Stomach (tissue), 9 donors: ENCODE measurements around the gene ARID3B. TPM values are rescaled to one million over a fixed set of nuclear protein-coding genes. Genes with fewer than 3 reads are reported as not detected.

Experiments used
- DNase-seq, 2 donors: peaks; one replicate each; pipeline versions ENCODE4 v3.0.0 to v3.0.0-alpha.2; 2013 to 2019
- H3K27ac ChIP-seq, 5 donors: fragments of 200-600 bp in 4 of 5; sonication (generic) in 4 of 5; one replicate each; pipeline ENCODE4 v1.5.1; 2013 to 2019; ENCODE audit warnings: mild to moderate bottlenecking in 1 of 5, moderate library complexity in 1 of 5
- H3K27me3 ChIP-seq, 3 donors: fragments of 200-600 bp; sonication (generic); one replicate each; pipeline ENCODE4 v1.5.1; 2017 to 2019; ENCODE audit warnings: mixed run types in 1 of 3
- H3K36me3 ChIP-seq, 4 donors: fragments of 200-600 bp; sonication (generic); 1 replicate in 3 of 4; 2 replicates in 1 of 4; pipeline ENCODE4 v1.5.1; 2016 to 2019
- H3K4me1 ChIP-seq, 4 donors: fragments of 200-600 bp; sonication (generic); one replicate each; pipeline ENCODE4 v1.5.1; 2016 to 2019
- H3K4me3 ChIP-seq, 4 donors: fragments of 200-600 bp; sonication (generic) in 3 of 4; one replicate each; pipeline ENCODE4 v1.5.1; 2016 to 2019; ENCODE audit warnings: mild to moderate bottlenecking in 1 of 4
- H3K9me3 ChIP-seq, 4 donors: fragments of 200-600 bp; sonication (generic); one replicate each; pipeline ENCODE4 v1.5.1; 2016 to 2019
- EP300 ChIP-seq: sonication (generic); formaldehyde crosslinking; IDR thresholded peaks from one replicate; pipeline ENCODE4 v1.6.1; 2017; ENCODE audit warnings: antibody characterized with exemption
- POLR2A ChIP-seq, 4 donors: fragments of 450-650 bp; IDR thresholded peaks; one replicate each; pipeline ENCODE4 v1.6.1; 2016; ENCODE audit warnings: antibody characterized with exemption in 4 of 4, control low read depth in 2 of 4, mild to moderate bottlenecking in 1 of 4, moderate library complexity in 1 of 4
- POLR2AphosphoS5 ChIP-seq, 3 donors: sonication (generic); formaldehyde crosslinking; IDR thresholded peaks; one replicate each; pipeline ENCODE4 v1.6.1; 2016; ENCODE audit warnings: antibody characterized with exemption in 3 of 3
- WGBS, 5 donors: extraction: QIAGEN DNeasy Blood & Tissue Kit in 3 of 5; methylation state at CpG; one replicate each; pipeline versions ENCODE4 v1.1.5 to v1.1.7; 2013 to 2018; 5-methylcytosine and 5-hydroxymethylcytosine counted together
- intact Hi-C: fragments of 100-400 bp; cut with DNase I; formaldehyde crosslinking; loops from one replicate; pipeline ENCODE4 v1.15.1; 2023; ENCODE audit warnings: low total_unique reads
- polyA plus RNA-seq, 3 donors: library from polyadenylated mRNA; stranded (reverse); fragments of 200-250 nt; gene quantifications; one replicate each; pipeline ENCODE4 v1.2.3, GENCODE V29; 2013
- total RNA-seq, 5 donors: library from RNA; depleted of rRNA; stranded (reverse); fragments of >200 nt; gene quantifications; one replicate each; pipeline versions ENCODE4 v1.1.0 to v1.2.3, GENCODE V29; 2014 to 2016
- TF ChIP-seq, protein P1 (sequence below), 7 experiments: fragments of 450-650 bp in 4 of 7; fragments of 200-600 bp in 3 of 7; sonication (generic) in 3 of 7; IDR thresholded peaks; one replicate each; pipeline ENCODE4 v1.5.1; 2016 to 2019; ENCODE audit warnings: antibody characterized with exemption in 7 of 7, control low read depth in 2 of 7, mild to moderate bottlenecking in 1 of 7
- donor health status: healthy with polysubstance abuse.
- donor health status: Bipolar disorder and iron deficiency.
- donor health status: healthy.

ARID3B gene
- total and polyA plus RNA-seq, 8 donors: 2.2 to 25.2 (median 5.1) TPM

DNA sequence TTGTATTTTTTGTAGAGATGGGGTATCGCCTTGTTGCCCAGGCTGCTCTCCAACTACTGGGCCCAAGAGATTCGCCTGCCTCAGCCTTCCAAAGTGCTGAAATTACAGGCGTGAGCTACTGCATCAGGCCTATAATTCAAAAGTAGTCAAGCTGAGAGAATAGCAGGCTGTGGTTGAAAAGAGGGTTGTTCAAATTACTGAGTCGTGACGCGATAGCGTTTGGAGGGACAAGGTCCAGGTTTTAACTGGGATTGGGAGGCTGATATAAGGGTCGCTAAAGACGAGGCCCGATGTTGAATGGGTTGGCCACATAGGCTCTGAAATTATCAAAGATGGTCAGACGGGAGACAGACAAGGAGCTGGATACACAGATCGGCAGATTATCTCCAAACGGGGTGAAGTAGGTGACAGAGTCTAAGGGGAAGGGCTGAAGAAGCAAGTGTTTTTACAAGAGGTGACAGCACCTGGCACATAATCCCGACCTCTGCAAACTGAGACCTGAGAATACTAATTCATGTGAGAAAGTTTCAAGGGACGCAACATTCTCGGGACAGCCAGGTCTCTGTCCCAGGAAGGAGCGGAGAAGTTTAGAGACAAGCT is 759 bp upstream of the ARID3B start:
- WGBS, 5 donors: 1 to 3% (median 2%) methylated on average over 17 of the region's 17 CpGs
- intact Hi-C loops: loop anchor here (10.0 kb wide), 1 partner anchor 65 kb away; no protein-coding TSS in a partner anchor
- peaks cover 0 to 10% (median 8%) of the 10 kb centered on the region in 4 donors for H3K36me3 ChIP-seq
- peak overlapping the region; percentile 79 to 97 (median 88) for H3K4me3 ChIP-seq
- H3K27me3 ChIP-seq: no peaks in the 10 kb centered on the region
- peak overlapping the region; percentile 77 to 92 (median 83) for H3K27ac ChIP-seq
- H3K9me3 ChIP-seq: no peaks in the 10 kb centered on the region
- TF ChIP-seq, protein P1, sequence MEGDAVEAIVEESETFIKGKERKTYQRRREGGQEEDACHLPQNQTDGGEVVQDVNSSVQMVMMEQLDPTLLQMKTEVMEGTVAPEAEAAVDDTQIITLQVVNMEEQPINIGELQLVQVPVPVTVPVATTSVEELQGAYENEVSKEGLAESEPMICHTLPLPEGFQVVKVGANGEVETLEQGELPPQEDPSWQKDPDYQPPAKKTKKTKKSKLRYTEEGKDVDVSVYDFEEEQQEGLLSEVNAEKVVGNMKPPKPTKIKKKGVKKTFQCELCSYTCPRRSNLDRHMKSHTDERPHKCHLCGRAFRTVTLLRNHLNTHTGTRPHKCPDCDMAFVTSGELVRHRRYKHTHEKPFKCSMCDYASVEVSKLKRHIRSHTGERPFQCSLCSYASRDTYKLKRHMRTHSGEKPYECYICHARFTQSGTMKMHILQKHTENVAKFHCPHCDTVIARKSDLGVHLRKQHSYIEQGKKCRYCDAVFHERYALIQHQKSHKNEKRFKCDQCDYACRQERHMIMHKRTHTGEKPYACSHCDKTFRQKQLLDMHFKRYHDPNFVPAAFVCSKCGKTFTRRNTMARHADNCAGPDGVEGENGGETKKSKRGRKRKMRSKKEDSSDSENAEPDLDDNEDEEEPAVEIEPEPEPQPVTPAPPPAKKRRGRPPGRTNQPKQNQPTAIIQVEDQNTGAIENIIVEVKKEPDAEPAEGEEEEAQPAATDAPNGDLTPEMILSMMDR (IDR thresholded peaks at IDR 0.05): no peak
- no peak for TF ChIP-seq EP300
- no peak for TF ChIP-seq POLR2A (IDR thresholded peaks at IDR 0.05)
- TF ChIP-seq POLR2AphosphoS5 (IDR thresholded peaks at IDR 0.05): no peak
- H3K4me1 ChIP-seq: peaks cover 12 to 44% (median 36%) of the 10 kb centered on the region in 4 donors
- peak in 1 of 2 donors; percentile 43 for DNase-seq

DNA sequence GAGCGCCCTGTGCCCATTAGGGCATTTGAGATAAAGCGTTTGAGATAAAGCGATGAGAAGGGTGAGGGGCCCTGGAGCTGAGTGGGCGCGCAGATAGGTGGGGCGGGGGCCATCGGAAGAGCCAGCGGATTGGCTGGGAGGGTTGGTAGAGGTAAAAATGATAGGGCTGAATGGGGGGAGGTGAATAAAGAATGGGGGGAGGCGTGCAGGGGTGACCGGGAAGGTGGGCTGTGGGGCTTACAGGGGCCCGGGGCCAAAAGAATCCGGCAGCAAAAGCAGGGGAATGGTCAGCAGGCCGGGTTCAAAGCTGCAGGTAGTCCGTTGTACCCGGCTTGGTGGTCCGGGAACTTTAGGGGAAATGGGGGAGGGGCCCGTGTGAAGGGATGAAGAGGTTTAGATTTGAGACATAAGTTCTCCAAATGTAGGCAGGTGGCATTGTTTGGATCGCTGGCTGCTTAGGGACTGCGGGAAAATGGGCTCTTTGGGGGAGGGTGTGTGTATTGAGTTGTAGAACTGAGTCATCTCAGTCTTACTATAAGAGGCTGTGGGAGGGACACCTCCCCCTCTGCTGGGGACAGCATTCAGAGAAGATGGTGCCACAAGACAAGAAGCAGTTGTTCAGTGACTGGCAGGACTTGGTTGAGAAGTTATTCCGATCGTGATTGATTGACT is 610 bp downstream of the ARID3B start:
- TF ChIP-seq POLR2A (IDR thresholded peaks at IDR 0.05): no peak
- peak in 1 of 3 donors; percentile 8 for TF ChIP-seq POLR2AphosphoS5 (IDR thresholded peaks at IDR 0.05)
- TF ChIP-seq EP300: no peak
- intact Hi-C loops: loop anchor here (10.0 kb wide), 1 partner anchor 63 kb away; no protein-coding TSS in a partner anchor
- peak overlapping the region; percentile 79 to 97 (median 88) for H3K4me3 ChIP-seq
- DNase-seq: peak; percentile 30 to 69
- no peaks in the 10 kb centered on the region for H3K27me3 ChIP-seq
- H3K36me3 ChIP-seq: peaks cover 0 to 11% (median 8%) of the 10 kb centered on the region in 4 donors
- peaks cover 23 to 58% (median 50%) of the 10 kb centered on the region in 4 donors for H3K4me1 ChIP-seq
- 2 to 3% (median 2%) methylated on average over 21 of the region's 21 CpGs for WGBS, 5 donors
- H3K9me3 ChIP-seq: no peaks in the 10 kb centered on the region
- peak overlapping the region; percentile 79 to 92 (median 86) for H3K27ac ChIP-seq

DNA sequence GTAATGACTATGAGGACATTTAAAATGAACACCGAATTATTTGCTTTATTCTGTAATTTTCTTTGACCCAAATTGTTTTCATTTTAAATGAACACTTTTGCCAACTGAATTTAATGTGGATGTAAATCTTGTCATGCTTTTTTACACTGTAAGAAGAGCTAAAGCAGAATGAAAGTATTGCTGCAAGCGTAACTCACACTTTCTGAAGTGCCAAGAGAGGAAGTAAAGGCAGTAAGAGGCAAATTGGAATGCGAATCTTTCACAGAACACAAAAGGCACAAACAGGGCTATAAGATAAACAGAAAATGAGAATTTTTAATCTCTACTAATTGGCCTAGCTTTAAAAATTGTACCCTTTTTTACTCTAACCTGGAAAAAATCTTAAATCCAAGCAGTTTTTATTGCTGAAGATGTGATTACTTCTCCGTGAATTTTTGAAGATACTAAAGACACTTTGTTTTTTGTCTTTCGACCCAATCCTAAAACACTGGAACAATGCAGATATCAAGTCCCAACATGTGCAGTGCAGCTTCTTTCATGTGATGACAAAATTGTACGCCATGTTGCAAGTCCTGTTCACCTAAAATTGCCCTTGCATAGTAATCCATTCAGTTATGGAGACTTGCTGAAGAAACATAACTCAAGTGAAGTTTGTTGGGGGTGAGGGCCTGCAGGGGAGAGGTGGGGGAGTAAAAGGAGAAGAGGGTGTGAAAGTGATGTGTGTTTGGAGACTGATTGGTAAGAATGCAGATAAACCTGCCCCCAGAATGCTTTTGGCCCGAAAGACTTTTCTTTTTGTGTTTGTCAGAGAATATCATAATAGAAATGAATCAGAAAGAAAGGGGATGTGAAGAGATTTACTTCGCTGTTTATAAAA is 1.4 kb downstream of the ARID3B start:
- Histone ChIP-seq H3K9me3 (no peaks in the 10 kb centered on the region), H3K27ac (peak overlapping the region in 3 of 5 donors; percentile 86 to 92 (median 89)), H3K27me3 (no peaks in the 10 kb centered on the region), H3K4me1 (peaks cover 28 to 65% (median 58%) of the 10 kb centered on the region in 4 donors), H3K4me3 (peak overlapping the region; percentile 79 to 97 (median 88)), H3K36me3 (peaks cover 0 to 11% (median 8%) of the 10 kb centered on the region in 4 donors)
- TF ChIP-seq POLR2AphosphoS5 (IDR thresholded peaks at IDR 0.05): no peak
- no peak for TF ChIP-seq POLR2A (IDR thresholded peaks at IDR 0.05)
- TF ChIP-seq, protein P1 (IDR thresholded peaks at IDR 0.05): no peak
- no peak for TF ChIP-seq EP300
- DNase-seq: no peak
- intact Hi-C loops: loop anchor here (10.0 kb wide), 1 partner anchor 62 kb away; no protein-coding TSS in a partner anchor
- WGBS, 5 donors: 55 to 62% (median 58%) methylated on average over 8 of the region's 8 CpGs

DNA sequence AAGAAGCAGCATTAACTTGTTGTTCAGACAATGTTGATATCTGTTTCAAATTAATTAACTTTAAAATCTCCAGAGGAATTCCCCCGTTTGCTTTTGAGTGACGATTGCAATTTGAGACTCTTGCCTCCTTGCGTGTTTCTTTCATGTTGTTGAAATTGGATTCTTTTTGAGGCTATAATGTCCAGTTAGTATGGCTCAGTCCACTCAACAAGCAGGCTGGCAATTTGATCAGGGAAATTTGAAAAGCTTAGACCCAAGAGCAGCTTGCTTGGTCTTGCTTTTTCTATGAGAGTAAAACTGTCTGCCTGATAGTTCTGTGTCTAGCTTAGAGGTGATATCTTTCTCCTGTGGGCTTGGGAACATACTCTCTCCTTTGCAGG is 2.0 kb downstream of the ARID3B start:
- no peak for DNase-seq
- TF ChIP-seq, protein P1 (IDR thresholded peaks at IDR 0.05): no peak
- TF ChIP-seq POLR2A (IDR thresholded peaks at IDR 0.05): no peak
- no peak for TF ChIP-seq POLR2AphosphoS5 (IDR thresholded peaks at IDR 0.05)
- TF ChIP-seq EP300: no peak
- no peak overlapping the region for H3K27ac ChIP-seq
- H3K27me3 ChIP-seq: no peaks in the 10 kb centered on the region
- WGBS, 5 donors: 58 to 77% (median 61%) methylated on average over 3 of the region's 3 CpGs
- H3K36me3 ChIP-seq: peaks cover 0 to 11% (median 9%) of the 10 kb centered on the region in 4 donors
- H3K4me3 ChIP-seq: no peak overlapping the region
- intact Hi-C loops: loop anchor here (10.0 kb wide), 1 partner anchor 62 kb away; no protein-coding TSS in a partner anchor
- peaks cover 28 to 72% (median 60%) of the 10 kb centered on the region in 4 donors for H3K4me1 ChIP-seq
- no peaks in the 10 kb centered on the region for H3K9me3 ChIP-seq
